IMR-90 (cell line): Measurements from ENCODE around the gene DALRD3.

Experiments
- BHLHE40 ChIP-seq: fragments of 150-350 bp; IDR thresholded peaks from 2 replicates; pipeline ENCODE4 v1.6.1; 2016; ENCODE audit warnings: mild to moderate bottlenecking, low read depth, low read length
- FOS ChIP-seq: fragments of 150-350 bp; IDR thresholded peaks from 2 replicates; pipeline ENCODE4 v1.6.1; 2016; ENCODE audit warnings: low read depth, low read length
- MXI1 ChIP-seq: IDR thresholded peaks from 2 replicates; pipeline ENCODE4 v1.6.1; 2012; ENCODE audit warnings: low read depth, mild to moderate bottlenecking, low read length, moderate library complexity, borderline replicate concordance
- POLR2A ChIP-seq: IDR thresholded peaks from 2 replicates; pipeline ENCODE4 v1.6.1; 2012; ENCODE audit warnings: mild to moderate bottlenecking, low read depth, low read length
- RCOR1 ChIP-seq: IDR thresholded peaks from 2 replicates; pipeline ENCODE4 v1.6.1; 2012; ENCODE audit warnings: mild to moderate bottlenecking, low read length, improper control_type of control experiment; ENCODE audit not compliant: insufficient replicate concordance
- TF ChIP-seq, protein P1 (sequence below): conservative IDR thresholded peaks from 2 replicates; pipeline ENCODE4 v1.5.1; 2012; ENCODE audit warnings: mild to moderate bottlenecking, low read depth, low read length, improper control_type of control experiment
- TF ChIP-seq, protein P2 (sequence below): fragments of 150-350 bp; IDR thresholded peaks from 2 replicates; pipeline ENCODE4 v1.6.1; 2017; ENCODE audit warnings: mild to moderate bottlenecking, antibody characterized with exemption, low read length, low read depth

DNA sequence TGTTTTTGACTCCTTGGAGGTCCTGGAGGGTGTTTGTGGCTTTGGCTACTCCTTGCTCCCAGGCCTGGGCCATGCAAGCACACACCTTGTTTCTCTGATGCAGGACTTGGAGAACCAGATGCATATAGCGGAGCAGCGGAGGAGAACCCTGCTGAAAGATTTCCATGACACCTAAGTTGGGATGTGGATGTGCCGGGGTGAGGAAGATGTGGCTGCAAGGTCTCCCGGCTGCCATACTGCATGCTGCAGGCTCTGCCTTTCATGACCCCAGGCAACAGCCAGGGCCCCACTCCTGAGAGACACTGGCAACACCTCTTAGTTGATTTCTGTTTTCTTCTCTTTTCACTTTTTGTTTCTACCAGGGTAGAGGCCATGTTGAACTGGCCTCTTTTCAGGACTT, 35.3 kb downstream of the DALRD3 start:
- TF ChIP-seq, protein P1, sequence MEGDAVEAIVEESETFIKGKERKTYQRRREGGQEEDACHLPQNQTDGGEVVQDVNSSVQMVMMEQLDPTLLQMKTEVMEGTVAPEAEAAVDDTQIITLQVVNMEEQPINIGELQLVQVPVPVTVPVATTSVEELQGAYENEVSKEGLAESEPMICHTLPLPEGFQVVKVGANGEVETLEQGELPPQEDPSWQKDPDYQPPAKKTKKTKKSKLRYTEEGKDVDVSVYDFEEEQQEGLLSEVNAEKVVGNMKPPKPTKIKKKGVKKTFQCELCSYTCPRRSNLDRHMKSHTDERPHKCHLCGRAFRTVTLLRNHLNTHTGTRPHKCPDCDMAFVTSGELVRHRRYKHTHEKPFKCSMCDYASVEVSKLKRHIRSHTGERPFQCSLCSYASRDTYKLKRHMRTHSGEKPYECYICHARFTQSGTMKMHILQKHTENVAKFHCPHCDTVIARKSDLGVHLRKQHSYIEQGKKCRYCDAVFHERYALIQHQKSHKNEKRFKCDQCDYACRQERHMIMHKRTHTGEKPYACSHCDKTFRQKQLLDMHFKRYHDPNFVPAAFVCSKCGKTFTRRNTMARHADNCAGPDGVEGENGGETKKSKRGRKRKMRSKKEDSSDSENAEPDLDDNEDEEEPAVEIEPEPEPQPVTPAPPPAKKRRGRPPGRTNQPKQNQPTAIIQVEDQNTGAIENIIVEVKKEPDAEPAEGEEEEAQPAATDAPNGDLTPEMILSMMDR: no peak
- no peak for TF ChIP-seq FOS
- TF ChIP-seq MXI1: no peak
- TF ChIP-seq POLR2A: no peak
- TF ChIP-seq, protein P2, sequence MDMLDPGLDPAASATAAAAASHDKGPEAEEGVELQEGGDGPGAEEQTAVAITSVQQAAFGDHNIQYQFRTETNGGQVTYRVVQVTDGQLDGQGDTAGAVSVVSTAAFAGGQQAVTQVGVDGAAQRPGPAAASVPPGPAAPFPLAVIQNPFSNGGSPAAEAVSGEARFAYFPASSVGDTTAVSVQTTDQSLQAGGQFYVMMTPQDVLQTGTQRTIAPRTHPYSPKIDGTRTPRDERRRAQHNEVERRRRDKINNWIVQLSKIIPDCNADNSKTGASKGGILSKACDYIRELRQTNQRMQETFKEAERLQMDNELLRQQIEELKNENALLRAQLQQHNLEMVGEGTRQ: no peak
- TF ChIP-seq RCOR1: no peak
- TF ChIP-seq BHLHE40: no peak
